ENCODE data around the gene GYPA. TPM values are rescaled to one million over a fixed set of nuclear protein-coding genes. Genes with fewer than 3 reads are reported as not detected.
"Not testable (repeated sequence)": the region's sequence is repeated elsewhere in the genome, so short reads cannot be mapped to it uniquely, and the experiment has no call there.

GYPA gene
- total RNA-seq, 1 experiment from 2014 or later, result not detected

GRCh38 chr4:144113546-144113945 lies 27.0 kb downstream of the GYPA start:
- H3K36me3 ChIP-seq, result no peaks in the 10 kb centered on the region

GRCh38 chr4:144104509-144105130 lies 35.9 kb downstream of the GYPA start:
- H3K27me3 ChIP-seq (replicated peaks), result no peaks in the 10 kb centered on the region
- H3K27ac ChIP-seq, result no peak overlapping the region
- DNase-seq (ENCODE audit: low read depth in 1 of 2, low spot score in 2 of 2), result no peak
- H3K36me3 ChIP-seq, result no peaks in the 10 kb centered on the region
- no peaks in the 10 kb centered on the region for H3K4me1 ChIP-seq (replicated peaks)
- H3K9me3 ChIP-seq (replicated peaks), result no peaks in the 10 kb centered on the region
- no peak overlapping the region for H3K4me3 ChIP-seq

More at GRCh38 chr4:144113546-144113945, 27.0 kb downstream of the GYPA start:
- H3K4me1 ChIP-seq (replicated peaks), result no peaks in the 10 kb centered on the region
- no peak overlapping the region for H3K4me3 ChIP-seq
- no peaks in the 10 kb centered on the region for H3K9me3 ChIP-seq (replicated peaks)
- no peak overlapping the region for H3K27ac ChIP-seq
- no peaks in the 10 kb centered on the region for H3K27me3 ChIP-seq (replicated peaks)
- DNase-seq (ENCODE audit: low read depth in 1 of 2, low spot score in 2 of 2), result no peak

GRCh38 chr4:144097776-144098175 lies 42.7 kb downstream of the GYPA start:
- H3K27ac ChIP-seq; DNase-seq (ENCODE audit: low read depth in 1 of 2, low spot score in 2 of 2); H3K9me3 ChIP-seq (replicated peaks); H3K27me3 ChIP-seq (replicated peaks); H3K36me3 ChIP-seq; H3K4me3 ChIP-seq; H3K4me1 ChIP-seq (replicated peaks): not testable (repeated sequence)

DNA sequence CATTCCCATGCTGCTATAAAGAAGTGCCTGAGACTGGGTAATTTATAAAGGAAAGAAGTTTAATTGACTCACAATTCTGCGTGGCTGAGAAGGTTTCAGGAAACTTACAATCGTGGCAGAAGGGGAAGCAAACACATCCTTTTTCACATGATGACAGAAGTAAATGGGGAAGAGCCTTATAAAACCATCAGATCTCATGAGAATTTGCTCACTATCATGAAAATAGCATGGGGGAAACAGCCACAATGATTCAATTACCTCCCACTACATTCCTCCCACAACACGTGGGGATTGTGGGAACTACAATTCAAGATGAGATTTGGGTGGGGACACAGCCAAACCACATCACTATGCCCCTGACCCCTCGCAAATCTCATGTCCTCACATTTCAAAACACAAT lies 46.5 kb downstream of the GYPA start:
- H3K4me1 ChIP-seq (replicated peaks); H3K27ac ChIP-seq; H3K27me3 ChIP-seq (replicated peaks); H3K4me3 ChIP-seq; H3K36me3 ChIP-seq; DNase-seq (ENCODE audit: low read depth in 1 of 2, low spot score in 2 of 2); H3K9me3 ChIP-seq (replicated peaks): not testable (repeated sequence)

- not testable (repeated sequence) for H3K36me3 ChIP-seq; H3K4me1 ChIP-seq (replicated peaks); H3K9me3 ChIP-seq (replicated peaks); H3K27ac ChIP-seq; DNase-seq (ENCODE audit: low read depth in 1 of 2, low spot score in 2 of 2); H3K4me3 ChIP-seq; H3K27me3 ChIP-seq (replicated peaks)
Measured at GRCh38 chr4:144091181-144091580, 49.3 kb downstream of the GYPA start.

GRCh38 chr4:144090744-144091143 lies 49.8 kb downstream of the GYPA start:
- Histone ChIP-seq H3K4me1 (replicated peaks) (no peaks in the 10 kb centered on the region), H3K27me3 (replicated peaks) (no peaks in the 10 kb centered on the region), H3K9me3 (replicated peaks) (no peaks in the 10 kb centered on the region), H3K4me3 (no peak overlapping the region), H3K36me3 (no peaks in the 10 kb centered on the region), H3K27ac (no peak overlapping the region)
- DNase-seq (ENCODE audit: low read depth in 1 of 2, low spot score in 2 of 2), result no peak

GRCh38 chr4:144082053-144082452 lies 58.5 kb downstream of the GYPA start:
- H3K27me3 ChIP-seq (replicated peaks); H3K27ac ChIP-seq; DNase-seq (ENCODE audit: low read depth in 1 of 2, low spot score in 2 of 2); H3K4me1 ChIP-seq (replicated peaks); H3K4me3 ChIP-seq; H3K36me3 ChIP-seq; H3K9me3 ChIP-seq (replicated peaks): not testable (repeated sequence)

- DNase-seq (ENCODE audit: low read depth in 1 of 2, low spot score in 2 of 2); H3K4me3 ChIP-seq; H3K4me1 ChIP-seq (replicated peaks); H3K27me3 ChIP-seq (replicated peaks); H3K9me3 ChIP-seq (replicated peaks); H3K27ac ChIP-seq; H3K36me3 ChIP-seq: not testable (repeated sequence)
Measured at GRCh38 chr4:144080135-144080534, 60.4 kb downstream of the GYPA start.

DNA sequence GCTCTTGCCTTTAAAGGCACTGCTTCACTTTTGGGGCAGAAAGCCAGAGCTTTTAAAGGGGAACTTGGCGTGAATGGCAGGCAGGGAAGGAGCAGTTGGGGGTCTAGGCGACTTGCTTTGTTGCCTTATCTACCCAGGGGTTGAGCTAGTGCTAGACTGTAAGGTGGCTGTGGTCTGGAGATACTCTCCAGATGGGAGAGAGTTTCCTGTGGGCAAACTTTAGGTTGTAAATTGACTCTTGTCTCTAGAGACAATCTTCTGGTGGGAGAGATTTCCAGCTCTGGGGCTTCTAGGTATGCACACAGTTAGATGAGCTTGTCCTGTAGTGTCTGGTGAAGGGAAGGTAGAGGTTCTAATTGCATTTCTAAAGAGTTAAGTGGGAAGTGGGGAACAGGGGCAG lies 61.8 kb downstream of the GYPA start:
- not testable (repeated sequence) for H3K36me3 ChIP-seq; DNase-seq (ENCODE audit: low read depth in 1 of 2, low spot score in 2 of 2); H3K27me3 ChIP-seq (replicated peaks); H3K9me3 ChIP-seq (replicated peaks); H3K4me1 ChIP-seq (replicated peaks); H3K4me3 ChIP-seq; H3K27ac ChIP-seq

DNA sequence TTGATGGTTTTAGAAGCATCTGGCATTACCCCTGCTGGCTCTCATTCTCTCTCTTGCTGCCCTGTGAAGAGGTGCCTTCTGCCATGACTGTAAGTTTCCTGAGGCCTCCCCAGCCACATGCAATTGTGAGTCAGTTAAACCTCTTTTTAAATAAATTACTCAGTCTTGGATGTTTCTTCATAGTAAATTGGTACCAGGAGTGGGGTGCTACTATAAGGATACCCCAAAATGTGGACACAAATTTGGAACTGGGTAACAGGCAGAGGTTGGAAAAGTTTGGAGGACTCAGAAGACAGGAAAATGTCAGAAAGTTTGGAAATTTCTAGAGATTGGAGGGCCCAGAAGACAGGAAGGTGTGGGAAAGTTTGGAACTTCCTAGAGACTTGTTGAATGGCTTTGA lies 79.0 kb downstream of the GYPA start:
- DNase-seq (ENCODE audit: low read depth in 1 of 2, low spot score in 2 of 2); H3K4me1 ChIP-seq (replicated peaks); H3K36me3 ChIP-seq; H3K4me3 ChIP-seq; H3K9me3 ChIP-seq (replicated peaks); H3K27me3 ChIP-seq (replicated peaks); H3K27ac ChIP-seq: not testable (repeated sequence)

GRCh38 chr4:144060234-144060859 lies 80.2 kb downstream of the GYPA start:
- H3K27me3 ChIP-seq (replicated peaks); H3K36me3 ChIP-seq; H3K27ac ChIP-seq; H3K9me3 ChIP-seq (replicated peaks); DNase-seq (ENCODE audit: low read depth in 1 of 2, low spot score in 2 of 2); H3K4me1 ChIP-seq (replicated peaks); H3K4me3 ChIP-seq: not testable (repeated sequence)

Other genes with a start within 250 kb of the GYPA start
- gene GYPE, start 235.2 kb downstream of the GYPA start, total RNA-seq (2014; rRNA removed; shearing (Covaris generic)), result 0.95 and 2.1 TPM in 2 replicates
- not detected in 2 replicates for gene GYPB, start 121.3 kb downstream of the GYPA start, total RNA-seq (2014; rRNA removed; shearing (Covaris generic))

All from SJSA1 (cell line).